ENCODE measurements around the gene SNX21.
A peak's percentile ranks its signal among the peaks of the same experiment; 100 is the strongest.
"Not testable (repeated sequence)": the region's sequence is repeated elsewhere in the genome, so short reads cannot be mapped to it uniquely, and the experiment has no call there.

Gene SNX21

DNA sequence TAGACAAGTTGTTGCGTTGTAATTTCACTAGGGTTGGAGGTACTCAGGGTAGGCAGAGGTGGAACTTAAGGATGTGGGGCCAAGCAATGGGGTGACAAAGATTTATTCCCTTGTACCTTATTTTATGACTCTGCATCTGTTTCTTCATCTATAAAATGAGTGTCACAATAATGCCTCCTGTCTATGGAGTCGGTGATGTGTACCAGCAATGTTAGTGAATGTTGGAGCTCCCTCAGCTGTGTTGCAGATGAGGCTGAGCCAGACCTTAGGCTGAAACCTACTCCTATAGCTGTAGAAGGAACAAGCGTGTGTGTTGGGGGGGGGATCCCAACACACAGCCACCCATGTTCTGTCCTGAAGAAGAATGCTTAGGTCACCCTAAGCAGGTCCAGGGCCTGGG lies 16.6 kb upstream of the SNX21 start:
- Mint-ChIP-seq H3K27me3 (peaks cover 5% of the 10 kb centered on the region), H3K4me1 (ENCODE audit: low read depth) (peaks cover 6% of the 10 kb centered on the region), H3K27ac (no peak overlapping the region), H3K9me3 (ENCODE audit: low read depth) (no peaks in the 10 kb centered on the region), H3K4me3 (no peak overlapping the region), H3K36me3 (peaks cover 2% of the 10 kb centered on the region)

DNA sequence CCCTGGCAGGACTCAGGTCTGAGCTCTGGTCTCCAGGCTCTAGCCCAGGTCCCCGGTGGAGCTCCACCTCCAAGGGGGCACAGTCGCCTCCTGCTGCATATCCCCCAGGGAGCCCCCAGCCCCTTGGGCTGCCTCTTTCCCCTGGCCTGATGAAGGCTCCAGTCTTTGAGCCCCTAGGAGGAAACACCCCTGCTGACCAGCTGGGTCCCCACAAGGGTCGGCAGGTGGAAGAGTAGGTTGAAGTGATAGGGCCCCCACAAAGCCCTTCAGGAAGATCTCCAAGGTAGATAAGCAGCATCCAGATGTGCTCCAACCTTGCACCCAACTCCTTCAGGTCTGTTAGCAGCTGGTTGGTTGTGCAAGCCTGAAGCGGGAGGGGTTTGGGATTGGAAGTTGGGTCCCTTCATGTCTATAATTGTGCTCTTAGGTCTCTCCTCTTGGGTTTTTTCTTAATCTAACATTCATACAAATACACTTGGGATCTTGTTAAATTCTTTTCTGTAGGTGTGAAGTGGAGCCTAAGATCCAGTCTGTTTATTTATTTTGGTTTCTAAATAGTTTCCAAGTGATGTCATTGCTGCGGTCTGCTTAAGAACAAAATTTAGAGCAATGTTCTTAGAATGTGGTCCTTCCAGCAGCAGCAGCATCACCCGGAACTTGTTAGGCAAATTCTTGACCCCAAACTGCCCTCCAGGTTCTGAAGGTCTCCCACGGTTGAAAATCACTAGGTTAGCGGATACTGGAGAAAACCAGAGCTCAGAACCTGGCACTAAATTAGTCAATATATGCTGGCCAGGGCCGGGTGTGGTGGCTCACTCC lies 16.0 kb upstream of the SNX21 start:
- Mint-ChIP-seq H3K4me3 (no peak overlapping the region), H3K36me3 (peaks cover 2% of the 10 kb centered on the region), H3K4me1 (ENCODE audit: low read depth) (peaks cover 6% of the 10 kb centered on the region), H3K27me3 (peaks cover 10% of the 10 kb centered on the region), H3K27ac (no peak overlapping the region), H3K9me3 (ENCODE audit: low read depth) (no peaks in the 10 kb centered on the region)

DNA sequence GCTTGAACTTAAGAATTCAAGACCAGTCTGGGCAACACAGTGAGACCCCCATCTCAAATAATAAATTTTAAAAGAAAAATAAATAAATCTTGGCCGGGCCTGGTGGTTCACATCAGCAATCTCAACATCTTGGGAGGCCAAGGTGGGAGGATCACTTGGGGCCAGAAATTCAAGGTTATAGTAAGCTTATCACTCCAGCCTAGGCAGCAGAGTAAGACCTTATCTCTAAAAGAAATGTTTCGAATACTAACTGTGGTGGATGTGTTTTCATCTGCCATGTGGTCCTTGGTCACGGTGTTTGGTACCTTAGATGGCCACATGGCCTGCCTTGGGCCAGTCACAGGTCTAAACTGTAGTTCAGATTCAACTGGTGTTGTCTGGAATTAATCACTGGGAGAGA lies 15.4 kb upstream of the SNX21 start:
- H3K27ac Mint-ChIP-seq = no peak overlapping the region
- no peaks in the 10 kb centered on the region for H3K9me3 Mint-ChIP-seq (ENCODE audit: low read depth)
- H3K27me3 Mint-ChIP-seq = peaks cover 10% of the 10 kb centered on the region
- H3K36me3 Mint-ChIP-seq = peaks cover 2% of the 10 kb centered on the region
- no peak overlapping the region for H3K4me3 Mint-ChIP-seq
- peaks cover 3% of the 10 kb centered on the region for H3K4me1 Mint-ChIP-seq (ENCODE audit: low read depth)

DNA sequence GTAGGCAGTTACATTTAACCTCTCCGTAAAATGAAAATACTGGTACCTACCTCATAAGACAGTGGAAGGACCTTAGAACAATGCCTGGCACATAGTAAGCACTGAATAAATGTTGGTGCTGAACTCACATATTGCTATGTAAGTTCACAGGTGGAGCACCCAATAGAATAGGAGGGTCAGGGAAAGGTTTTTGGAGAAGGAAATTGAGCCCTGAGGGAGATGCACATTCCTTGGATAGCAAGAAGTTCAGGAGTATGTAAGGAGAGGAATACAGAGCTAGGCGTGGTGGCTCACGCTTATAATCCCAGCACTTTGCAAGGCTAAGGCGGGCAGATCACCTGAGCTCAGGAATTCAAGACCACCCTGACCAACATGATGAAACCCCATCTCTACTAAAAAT lies 14.1 kb upstream of the SNX21 start:
- no peak overlapping the region for H3K4me3 Mint-ChIP-seq
- no peak overlapping the region for H3K27ac Mint-ChIP-seq
- peaks cover 16% of the 10 kb centered on the region for H3K27me3 Mint-ChIP-seq
- no peaks in the 10 kb centered on the region for H3K9me3 Mint-ChIP-seq (ENCODE audit: low read depth)
- peaks cover 12% of the 10 kb centered on the region for H3K4me1 Mint-ChIP-seq (ENCODE audit: low read depth)
- peaks cover 2% of the 10 kb centered on the region for H3K36me3 Mint-ChIP-seq

DNA sequence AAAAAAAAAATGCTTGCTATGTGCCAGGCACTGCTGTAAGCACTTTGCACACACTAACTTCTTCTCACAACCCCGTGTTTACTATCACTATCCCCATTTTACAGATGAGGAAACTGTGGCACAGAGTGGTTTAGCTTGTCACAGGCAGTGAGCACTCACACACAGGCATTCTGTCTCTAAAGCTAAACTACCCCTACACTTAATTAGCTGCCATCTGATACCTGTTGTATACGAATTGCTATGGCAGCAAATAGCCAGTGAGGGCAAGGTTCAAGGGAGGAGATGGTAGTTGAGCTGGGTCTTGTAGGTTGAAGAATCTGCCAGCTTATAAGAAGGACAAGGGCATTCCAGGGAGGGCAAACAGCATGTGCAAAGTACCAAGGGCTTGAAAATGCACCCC lies 11.7 kb upstream of the SNX21 start:
- H3K4me3 Mint-ChIP-seq = peak overlapping the region; percentile 10
- peaks cover 14% of the 10 kb centered on the region for H3K4me1 Mint-ChIP-seq (ENCODE audit: low read depth)
- no peaks in the 10 kb centered on the region for H3K9me3 Mint-ChIP-seq (ENCODE audit: low read depth)
- H3K27ac Mint-ChIP-seq = no peak overlapping the region
- H3K27me3 Mint-ChIP-seq = peaks cover 16% of the 10 kb centered on the region
- H3K36me3 Mint-ChIP-seq = no peaks in the 10 kb centered on the region

DNA sequence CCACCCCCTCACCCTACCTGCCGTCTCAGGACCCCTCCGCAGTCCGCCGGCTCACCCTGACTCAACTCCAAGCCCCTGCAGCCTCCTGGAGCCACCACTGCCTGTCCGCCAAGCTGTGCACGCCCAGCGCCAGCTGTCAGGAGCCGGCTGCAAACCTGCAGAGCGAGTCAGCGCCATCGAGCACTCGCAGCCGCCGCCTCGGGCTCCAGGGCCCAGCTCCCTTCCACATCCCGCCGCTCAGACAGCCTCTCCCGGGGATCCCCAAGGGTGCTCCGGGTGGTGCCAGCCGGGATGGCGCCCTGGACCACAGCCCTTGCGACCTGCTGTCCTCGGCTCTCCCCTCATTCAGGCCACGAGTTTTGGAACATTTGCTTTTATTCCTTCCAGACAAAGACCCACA lies 10.7 kb upstream of the SNX21 start:
- H3K9me3 Mint-ChIP-seq (ENCODE audit: low read depth) = no peaks in the 10 kb centered on the region
- H3K4me3 Mint-ChIP-seq = peak overlapping the region; percentile 3
- H3K27ac Mint-ChIP-seq = no peak overlapping the region
- peaks cover 16% of the 10 kb centered on the region for H3K27me3 Mint-ChIP-seq
- H3K4me1 Mint-ChIP-seq (ENCODE audit: low read depth) = peaks cover 14% of the 10 kb centered on the region
- H3K36me3 Mint-ChIP-seq = no peaks in the 10 kb centered on the region

DNA sequence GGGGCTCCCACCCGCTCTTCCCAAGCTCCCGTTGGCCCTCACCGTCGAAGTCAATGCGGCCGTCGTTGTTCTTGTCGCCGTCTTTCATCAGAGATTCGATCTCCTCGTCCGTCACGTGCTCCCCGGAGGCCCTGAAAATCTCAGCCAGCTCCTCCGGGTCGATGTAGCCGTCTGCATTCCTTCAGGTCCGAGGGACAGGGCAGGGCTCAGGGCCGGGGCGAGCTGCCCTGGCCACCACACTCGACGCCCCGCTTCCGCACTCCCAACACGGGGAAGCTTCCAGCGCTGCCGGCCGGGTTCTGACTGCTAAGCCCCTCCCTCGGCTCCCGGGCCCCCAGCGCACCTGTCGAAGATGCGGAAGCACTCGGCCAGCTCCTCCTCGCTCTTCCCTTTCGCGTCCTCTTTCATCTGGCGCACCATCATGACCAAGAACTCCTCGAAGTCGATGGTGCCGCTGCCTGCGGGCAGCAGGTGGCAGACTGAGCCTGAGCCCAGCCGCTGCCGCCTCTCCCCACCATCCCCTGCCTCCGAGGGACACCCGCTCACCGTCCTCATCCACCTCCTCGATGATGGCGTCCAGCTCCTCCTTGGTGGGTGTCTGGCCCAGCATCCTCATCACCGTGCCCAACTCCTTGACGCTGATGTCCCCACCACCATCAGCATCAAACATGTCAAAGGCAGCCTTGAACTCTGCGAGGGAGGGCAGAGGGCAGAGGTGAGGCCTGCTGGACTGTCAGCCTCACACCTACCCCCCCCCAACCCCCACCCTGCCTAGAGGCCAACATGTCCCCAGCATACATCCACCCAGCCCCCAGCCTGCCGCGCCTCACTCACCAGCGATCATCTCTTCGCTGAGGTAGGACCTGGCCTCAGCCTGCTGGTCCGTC lies 9.4 kb upstream of the SNX21 start:
- peaks cover 14% of the 10 kb centered on the region for H3K4me1 Mint-ChIP-seq (ENCODE audit: low read depth)
- no peaks in the 10 kb centered on the region for H3K36me3 Mint-ChIP-seq
- no peaks in the 10 kb centered on the region for H3K9me3 Mint-ChIP-seq (ENCODE audit: low read depth)
- H3K4me3 Mint-ChIP-seq = peak overlapping the region; percentile 80
- H3K27ac Mint-ChIP-seq = peak overlapping the region; percentile 46
- peaks cover 16% of the 10 kb centered on the region for H3K27me3 Mint-ChIP-seq

DNA sequence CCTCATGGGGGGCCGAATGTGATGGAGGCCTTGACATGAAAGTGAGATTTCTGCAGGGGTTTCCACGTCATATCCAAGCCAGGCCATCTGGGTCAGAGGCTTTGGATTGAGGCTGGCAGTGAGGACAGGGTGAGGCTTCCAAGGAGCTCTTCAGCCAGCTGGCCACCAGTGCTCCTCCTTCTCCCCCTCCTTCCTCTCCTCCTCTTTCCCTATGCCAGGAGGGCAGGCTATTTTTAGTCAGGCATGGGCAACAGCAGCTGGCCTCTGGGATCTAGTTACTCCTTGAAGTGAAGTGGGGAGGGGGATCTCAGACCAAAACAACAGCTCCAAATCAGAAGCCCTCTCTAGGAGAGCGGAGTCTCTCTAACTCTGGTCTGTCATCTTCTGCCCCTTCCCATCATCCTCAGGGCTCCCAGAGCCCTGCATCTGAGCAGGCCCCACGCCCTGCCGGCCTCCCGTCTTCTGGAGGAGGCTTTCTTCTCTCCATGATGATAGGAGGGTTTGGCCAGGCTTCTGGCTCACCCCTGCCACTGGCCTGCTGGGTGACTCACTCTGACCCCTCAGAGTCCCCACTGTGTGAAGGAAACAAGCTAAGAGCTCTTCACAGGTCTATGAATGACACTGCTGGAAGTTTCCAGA lies 7.1 kb upstream of the SNX21 start:
- Mint-ChIP-seq H3K9me3 (ENCODE audit: low read depth) (no peaks in the 10 kb centered on the region), H3K4me1 (ENCODE audit: low read depth) (peaks cover 14% of the 10 kb centered on the region), H3K4me3 (no peak overlapping the region), H3K36me3 (no peaks in the 10 kb centered on the region), H3K27ac (no peak overlapping the region), H3K27me3 (peaks cover 12% of the 10 kb centered on the region)

DNA sequence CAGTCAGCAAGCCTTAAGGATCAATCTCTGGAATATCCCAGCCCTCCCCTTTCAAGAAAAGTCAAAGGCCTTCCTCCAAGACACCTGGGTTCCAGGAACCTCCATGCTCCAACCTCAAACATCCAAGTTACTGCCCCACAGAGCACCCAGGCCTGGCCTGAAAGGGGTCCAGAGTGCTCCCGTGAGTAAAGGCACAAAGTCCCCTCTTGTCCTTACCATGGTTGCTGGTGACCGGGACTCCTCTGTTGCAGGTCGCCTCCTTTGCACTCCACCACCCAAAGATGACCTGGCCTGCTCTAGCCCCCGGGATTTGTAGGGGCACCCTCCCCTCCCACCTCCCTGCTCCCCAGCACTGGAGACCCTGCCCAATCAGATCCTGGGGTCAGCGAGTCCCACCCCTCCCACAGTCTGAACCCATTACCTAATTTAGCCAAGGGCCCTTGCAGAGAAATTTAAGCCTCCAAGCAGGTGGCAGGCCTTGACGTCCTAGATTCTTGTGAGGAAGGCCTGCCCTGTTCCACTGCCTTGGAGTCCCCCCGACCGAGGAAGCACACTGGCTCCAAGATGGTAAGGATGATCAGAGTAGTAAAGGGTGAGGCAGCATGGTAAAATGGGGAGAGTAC lies 6.5 kb upstream of the SNX21 start, which contains the start of gene TNNC2:
Gene TNNC2 (minus strand): TSS at position 283 of the 623 bp plus-strand sequence. CDS start 64 bp downstream, at position 219.
- H3K36me3 Mint-ChIP-seq = no peaks in the 10 kb centered on the region
- peaks cover 9% of the 10 kb centered on the region for H3K27me3 Mint-ChIP-seq
- no peaks in the 10 kb centered on the region for H3K9me3 Mint-ChIP-seq (ENCODE audit: low read depth)
- H3K4me1 Mint-ChIP-seq (ENCODE audit: low read depth) = peaks cover 13% of the 10 kb centered on the region
- no peak within 1 kb of the TSS for H3K4me3 Mint-ChIP-seq
- H3K27ac Mint-ChIP-seq = no peak within 1 kb of the TSS

DNA sequence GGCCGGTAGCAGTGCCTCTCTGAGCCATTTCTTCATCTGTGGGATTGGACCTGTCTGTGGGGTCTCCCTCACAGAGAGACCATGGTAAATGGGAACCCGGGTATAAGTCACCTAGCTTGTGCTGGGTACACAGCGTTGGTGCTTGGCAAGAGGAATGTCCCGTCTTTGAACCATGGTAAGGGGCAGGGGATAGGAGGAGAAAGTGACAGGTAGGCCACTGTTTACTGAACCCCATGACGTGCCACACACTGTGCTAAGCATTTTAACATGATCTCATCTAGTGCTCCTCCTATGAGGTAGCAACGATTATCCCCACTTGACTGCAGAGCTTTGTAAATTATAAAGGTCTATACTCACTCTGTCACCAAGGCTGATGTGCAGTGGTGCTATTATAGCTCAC lies 5.9 kb upstream of the SNX21 start:
- H3K4me1 Mint-ChIP-seq (ENCODE audit: low read depth) = peaks cover 11% of the 10 kb centered on the region
- H3K9me3 Mint-ChIP-seq (ENCODE audit: low read depth) = no peaks in the 10 kb centered on the region
- H3K36me3 Mint-ChIP-seq = no peaks in the 10 kb centered on the region
- peaks cover 6% of the 10 kb centered on the region for H3K27me3 Mint-ChIP-seq
- H3K27ac Mint-ChIP-seq = no peak overlapping the region
- H3K4me3 Mint-ChIP-seq = no peak overlapping the region

DNA sequence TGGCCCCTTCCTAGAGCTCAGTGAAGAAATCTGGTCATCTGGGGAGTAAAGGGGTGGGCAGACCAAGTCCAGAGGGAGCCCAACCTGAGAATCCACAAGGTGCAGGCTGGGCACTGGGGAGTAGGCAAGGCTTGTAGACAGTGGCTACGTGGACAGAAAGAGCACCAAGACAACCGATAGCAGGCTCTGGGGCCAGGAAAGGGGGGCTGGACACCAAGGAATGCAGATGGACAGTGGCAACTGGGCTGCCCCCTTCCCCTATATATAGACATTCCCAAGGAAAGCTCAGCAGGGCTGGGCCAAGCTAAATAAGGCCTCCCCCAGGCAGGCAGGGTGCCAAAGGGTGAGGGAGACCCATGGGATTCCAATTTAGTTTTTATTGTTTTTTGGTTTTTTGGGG lies 5.0 kb upstream of the SNX21 start:
- H3K9me3 Mint-ChIP-seq (ENCODE audit: low read depth) = no peaks in the 10 kb centered on the region

DNA sequence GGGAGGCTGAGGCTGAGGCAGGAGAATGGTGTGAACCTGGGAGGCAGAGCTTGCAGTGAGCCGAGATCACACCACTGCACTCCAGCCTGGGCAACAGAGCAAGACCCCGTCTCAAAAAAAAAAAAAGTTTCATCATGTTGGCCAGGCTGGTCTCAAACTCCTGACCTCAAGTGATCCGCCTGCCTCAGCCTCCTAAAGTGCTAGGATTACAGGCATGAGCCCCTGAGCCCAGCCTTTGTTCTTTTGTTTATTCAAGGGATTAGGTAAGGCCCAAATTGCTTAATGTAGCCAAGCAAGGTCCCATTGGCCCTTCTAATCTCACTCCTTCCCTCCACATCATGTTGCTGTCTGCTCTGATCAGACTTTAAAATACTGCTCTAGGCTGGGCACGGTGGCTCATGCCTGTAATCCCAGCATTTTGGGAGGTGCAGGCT lies 3.9 kb upstream of the SNX21 start:
- not testable (repeated sequence) for H3K9me3 Mint-ChIP-seq (ENCODE audit: low read depth); H3K4me3 Mint-ChIP-seq; H3K27ac Mint-ChIP-seq; H3K27me3 Mint-ChIP-seq; H3K36me3 Mint-ChIP-seq; H3K4me1 Mint-ChIP-seq (ENCODE audit: low read depth)

More for the DNA sequence above, 5.0 kb upstream of the SNX21 start:
- H3K4me3 Mint-ChIP-seq = no peak overlapping the region
- peaks cover 14% of the 10 kb centered on the region for H3K4me1 Mint-ChIP-seq (ENCODE audit: low read depth)
- H3K27me3 Mint-ChIP-seq = peaks cover 6% of the 10 kb centered on the region
- no peak overlapping the region for H3K27ac Mint-ChIP-seq
- H3K36me3 Mint-ChIP-seq = no peaks in the 10 kb centered on the region

DNA sequence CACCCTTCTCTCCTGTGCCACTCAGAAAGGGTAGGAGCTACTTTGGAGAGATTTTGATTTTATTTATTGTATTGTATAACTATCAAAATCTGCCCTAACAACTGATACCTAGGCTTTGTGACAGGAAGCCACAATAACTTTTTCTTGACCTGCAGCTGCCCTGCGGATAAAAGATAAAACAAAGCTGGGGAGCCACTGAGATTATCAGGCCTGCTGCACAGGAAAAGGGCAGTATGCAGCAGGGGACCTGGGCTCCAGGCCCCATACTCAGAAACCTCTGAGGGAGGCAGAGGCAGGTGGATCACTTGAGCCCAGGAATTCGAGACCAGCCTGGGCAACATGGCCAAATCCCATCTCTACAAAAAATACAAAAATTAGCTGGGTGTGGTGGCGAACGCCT lies 980 bp upstream of the SNX21 start:
- H3K4me3 Mint-ChIP-seq = peak overlapping the region; percentile 91
- H3K36me3 Mint-ChIP-seq = no peaks in the 10 kb centered on the region
- no peak overlapping the region for H3K27ac Mint-ChIP-seq
- peaks cover 10% of the 10 kb centered on the region for H3K4me1 Mint-ChIP-seq (ENCODE audit: low read depth)
- no peaks in the 10 kb centered on the region for H3K27me3 Mint-ChIP-seq
- no peaks in the 10 kb centered on the region for H3K9me3 Mint-ChIP-seq (ENCODE audit: low read depth)

DNA sequence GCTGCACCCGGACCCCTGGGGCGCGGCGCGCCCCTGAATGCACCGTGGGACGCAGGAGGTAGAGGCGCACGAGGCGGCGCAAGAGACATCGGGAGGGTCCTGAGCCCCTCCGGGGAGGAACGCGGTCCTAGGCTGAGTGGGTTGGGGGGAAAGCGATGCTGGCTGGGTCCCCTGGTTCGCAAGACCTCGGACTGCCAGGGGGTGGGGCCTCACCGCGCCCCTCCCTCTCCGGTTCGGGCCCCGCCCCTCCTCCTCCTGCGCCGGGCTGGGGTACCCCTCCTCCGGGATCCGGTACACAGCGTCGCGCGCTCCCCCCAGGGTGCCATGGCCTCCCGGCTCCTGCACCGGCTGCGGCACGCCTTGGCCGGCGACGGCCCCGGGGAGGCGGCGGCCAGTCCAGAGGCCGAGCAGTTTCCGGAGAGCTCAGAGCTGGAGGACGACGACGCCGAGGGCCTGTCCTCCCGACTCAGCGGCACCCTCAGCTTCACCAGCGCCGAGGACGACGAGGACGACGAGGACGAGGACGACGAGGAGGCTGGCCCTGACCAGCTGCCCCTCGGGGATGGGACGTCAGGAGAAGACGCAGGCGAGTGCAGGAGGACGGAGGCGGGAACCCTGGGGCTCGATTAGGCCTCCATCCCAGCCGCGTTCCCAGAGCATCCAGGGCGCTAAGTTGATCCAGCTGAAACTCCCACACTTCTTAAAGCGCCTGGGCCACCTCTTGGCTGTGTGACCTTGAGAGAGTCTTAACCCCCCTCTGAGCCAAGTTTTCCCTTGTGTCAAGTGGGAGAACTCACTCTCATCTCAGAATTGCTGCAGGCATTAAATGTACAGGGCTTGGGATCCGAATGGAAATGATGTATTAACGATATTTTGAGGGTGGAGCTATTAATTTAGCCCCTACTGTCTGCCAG lies 541 bp downstream of the SNX21 start:
- Mint-ChIP-seq H3K4me1 (ENCODE audit: low read depth) (peaks cover 10% of the 10 kb centered on the region), H3K36me3 (no peaks in the 10 kb centered on the region), H3K9me3 (ENCODE audit: low read depth) (no peaks in the 10 kb centered on the region), H3K27ac (no peak overlapping the region), H3K27me3 (no peaks in the 10 kb centered on the region), H3K4me3 (peak overlapping the region; percentile 68)
